ENCODE measurements around the gene P2RY13. TPM values are rescaled to one million over a fixed set of nuclear protein-coding genes. Genes with fewer than 3 reads are reported as not detected.

Gene P2RY13
- total RNA-seq, 1 donor from 2014 or later = 0.46 TPM

- intact Hi-C loops (cut with DNase I) = no loop called here
Observed at GRCh38 chr3:151327571-151328198, 1.7 kb downstream of the P2RY13 start.

DNA sequence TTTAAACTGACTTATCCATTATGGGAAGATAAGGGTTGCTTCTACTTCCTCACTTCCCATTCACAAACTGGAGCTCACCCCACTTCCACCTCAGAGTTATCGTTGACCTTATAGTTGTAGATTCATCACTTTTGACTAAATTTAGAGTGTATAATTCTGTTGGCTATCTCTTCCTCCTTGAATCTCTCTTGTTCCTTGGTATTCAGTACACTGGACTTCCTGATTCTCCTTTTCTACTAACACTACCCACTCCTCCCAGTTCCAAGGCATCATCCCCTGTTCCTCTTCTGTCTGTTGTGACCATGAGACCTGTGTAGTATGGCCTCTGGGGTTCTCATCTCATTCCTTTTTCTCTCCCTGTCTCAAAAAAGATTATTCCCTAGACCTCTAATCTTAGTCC, 6.8 kb downstream of the P2RY13 start:
- intact Hi-C loops (cut with DNase I) = no loop called here
- no peak for DNase-seq (ENCODE audit: low spot score)

More at GRCh38 chr3:151327571-151328198, 1.7 kb downstream of the P2RY13 start:
- no peak for DNase-seq (ENCODE audit: low spot score)

- intact Hi-C loops (cut with DNase I) = no loop called here
- no peak for DNase-seq (ENCODE audit: low spot score)
Observed at GRCh38 chr3:151321526-151321925, 7.8 kb downstream of the P2RY13 start.

- intact Hi-C loops (cut with DNase I) = no loop called here
Observed at GRCh38 chr3:151320131-151320530, 9.2 kb downstream of the P2RY13 start.

DNA sequence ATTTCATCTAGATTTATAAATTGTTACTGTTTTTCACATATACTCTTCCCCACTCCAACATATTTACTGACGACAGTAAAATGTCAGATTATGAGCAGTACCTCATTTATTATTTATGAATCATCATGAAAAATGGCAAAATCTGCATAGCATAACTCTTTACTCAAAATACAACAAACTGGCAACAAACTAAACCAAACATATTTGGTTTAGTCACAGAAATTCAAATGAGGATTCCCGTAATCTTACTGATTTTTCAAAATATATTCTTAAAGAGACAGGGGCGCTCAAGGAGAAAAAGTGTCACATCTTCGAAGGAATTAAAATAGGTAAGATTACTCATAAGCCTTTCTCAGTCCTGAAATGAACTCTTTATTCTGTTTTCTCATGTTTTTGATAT, 9.7 kb downstream of the P2RY13 start:
- intact Hi-C loops (cut with DNase I) = no loop called here
- DNase-seq (ENCODE audit: low spot score) = no peak

More at GRCh38 chr3:151320131-151320530, 9.2 kb downstream of the P2RY13 start:
- no peak for DNase-seq (ENCODE audit: low spot score)

DNA sequence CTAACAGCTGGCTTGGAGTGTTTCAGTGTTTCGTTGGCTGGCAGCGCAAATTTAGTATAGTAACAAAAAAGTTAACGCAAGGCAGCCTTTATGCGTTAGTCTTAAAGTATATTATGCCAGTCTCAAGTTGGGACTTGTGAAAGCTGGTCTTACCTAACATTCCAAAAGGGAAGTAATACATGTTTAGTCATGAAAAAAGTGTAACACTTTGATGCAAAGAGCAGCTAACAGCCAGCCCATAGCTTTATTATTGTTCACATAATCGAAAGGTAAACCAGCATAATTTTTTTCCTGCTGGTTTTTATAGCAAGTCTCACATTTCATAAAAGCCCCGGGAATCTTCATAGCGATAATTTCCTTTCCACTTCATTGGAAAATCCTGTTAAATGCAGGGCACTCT, 10.4 kb downstream of the P2RY13 start:
- intact Hi-C loops (cut with DNase I) = no loop called here
- no peak for DNase-seq (ENCODE audit: low spot score)

DNA sequence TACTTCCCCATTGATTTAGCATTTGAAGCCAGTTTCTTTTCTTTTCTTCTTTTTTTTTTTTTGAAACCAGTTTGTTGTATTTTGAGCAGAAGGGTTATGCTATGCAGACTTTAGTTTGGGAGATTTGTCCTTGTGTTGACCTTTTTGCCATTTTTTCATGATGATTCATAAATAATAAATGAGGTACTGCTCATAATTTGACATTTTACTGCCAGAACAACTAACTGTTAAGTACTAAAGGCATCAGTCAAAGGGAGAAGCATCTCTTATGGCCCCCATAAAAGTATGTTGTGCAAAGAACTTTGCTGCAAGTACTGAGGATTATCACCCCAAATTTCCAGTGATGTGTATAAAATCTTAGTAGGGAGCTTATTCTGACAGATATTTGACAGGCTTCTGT, 11.0 kb downstream of the P2RY13 start:
- DNase-seq (ENCODE audit: low spot score) = no peak
- intact Hi-C loops (cut with DNase I) = no loop called here

- no peak for DNase-seq (ENCODE audit: low spot score)
- intact Hi-C loops (cut with DNase I) = no loop called here
Observed at GRCh38 chr3:151316267-151316991, 12.9 kb downstream of the P2RY13 start, which contains the start of gene GPR87. Gene GPR87, minus strand, starts transcription at chr3:151316820. Its CDS starts 16,720 bp downstream, at chr3:151300100.

- intact Hi-C loops (cut with DNase I) = no loop called here
Observed at GRCh38 chr3:151315846-151316245, 13.5 kb downstream of the P2RY13 start.

DNA sequence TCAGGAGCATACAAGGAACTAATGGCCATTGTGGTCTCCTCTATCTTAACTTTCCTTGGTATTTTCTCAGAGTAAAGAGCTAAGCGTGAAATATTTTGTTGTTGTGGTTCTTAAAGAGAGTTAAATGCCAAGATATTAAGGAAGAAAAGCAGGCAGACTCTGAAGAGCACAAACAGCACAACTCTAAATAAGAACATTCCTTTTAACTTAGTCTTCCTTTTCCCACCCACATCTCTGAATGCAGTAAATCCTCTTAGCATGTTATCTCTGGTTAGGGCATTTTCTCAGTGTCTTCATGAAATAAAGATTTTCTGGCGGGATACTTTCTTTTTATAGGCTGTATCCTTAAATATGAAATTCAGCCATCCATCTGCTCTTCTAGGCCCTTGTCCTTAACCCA, 14.2 kb downstream of the P2RY13 start:
- intact Hi-C loops (cut with DNase I) = no loop called here

More at GRCh38 chr3:151315846-151316245, 13.5 kb downstream of the P2RY13 start:
- no peak for DNase-seq (ENCODE audit: low spot score)

GRCh38 chr3:151314593-151314992, 14.8 kb downstream of the P2RY13 start:
- intact Hi-C loops (cut with DNase I) = no loop called here
- no peak for DNase-seq (ENCODE audit: low spot score)

More for the DNA sequence above, 14.2 kb downstream of the P2RY13 start:
- no peak for DNase-seq (ENCODE audit: low spot score)

- intact Hi-C loops (cut with DNase I) = no loop called here
Observed at GRCh38 chr3:151314137-151314536, 15.2 kb downstream of the P2RY13 start.

DNA sequence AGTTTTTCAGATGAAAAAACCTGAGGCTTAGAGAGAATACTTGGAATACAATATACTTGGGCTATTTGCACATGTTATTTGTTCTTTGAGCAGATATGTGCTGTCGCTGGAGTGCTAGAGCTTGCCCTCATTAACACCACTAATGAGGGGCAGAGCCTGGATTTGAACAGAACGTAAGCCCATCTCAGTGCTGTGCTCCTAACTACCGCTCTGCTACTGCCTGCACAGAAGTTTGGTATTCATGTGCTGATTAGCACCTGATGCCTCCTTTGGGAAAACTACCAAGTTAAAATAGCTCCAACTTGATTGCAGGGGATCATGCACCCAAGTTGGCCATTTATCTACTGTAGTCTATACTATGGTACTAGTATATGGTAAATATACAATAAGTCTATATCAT, 16.4 kb downstream of the P2RY13 start:
- DNase-seq (ENCODE audit: low spot score) = no peak
- intact Hi-C loops (cut with DNase I) = no loop called here

More at GRCh38 chr3:151314137-151314536, 15.2 kb downstream of the P2RY13 start:
- no peak for DNase-seq (ENCODE audit: low spot score)

DNA sequence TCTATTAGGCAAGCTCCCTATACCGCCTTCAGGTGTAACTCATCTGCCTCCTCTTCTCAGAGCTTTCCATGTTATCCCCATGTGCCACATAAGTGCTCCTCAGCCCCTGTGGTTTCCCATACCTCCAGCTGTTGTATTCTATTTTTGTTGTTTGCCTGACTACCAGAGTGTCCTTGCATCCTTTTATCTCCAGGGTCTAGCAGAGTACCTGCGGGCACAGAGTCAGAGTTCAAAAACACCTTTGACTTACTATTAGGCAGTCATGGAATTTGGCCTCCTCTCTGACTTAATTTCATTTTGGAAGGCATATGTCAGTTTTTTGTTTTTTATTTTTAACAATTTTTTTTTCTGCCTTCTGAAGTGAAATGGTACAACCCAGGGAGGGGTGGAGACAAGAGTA, 19.8 kb downstream of the P2RY13 start:
- no peak for DNase-seq (ENCODE audit: low spot score)
- intact Hi-C loops (cut with DNase I) = no loop called here

- intact Hi-C loops (cut with DNase I) = no loop called here
- no peak for DNase-seq (ENCODE audit: low spot score)
Observed at GRCh38 chr3:151307583-151308488, 21.5 kb downstream of the P2RY13 start.

- DNase-seq (ENCODE audit: low spot score) = no peak
- intact Hi-C loops (cut with DNase I) = no loop called here
Observed at GRCh38 chr3:151307131-151307530, 22.2 kb downstream of the P2RY13 start.

- DNase-seq (ENCODE audit: low spot score) = no peak
- intact Hi-C loops (cut with DNase I) = no loop called here
Observed at GRCh38 chr3:151306168-151306810, 23.1 kb downstream of the P2RY13 start.

DNA sequence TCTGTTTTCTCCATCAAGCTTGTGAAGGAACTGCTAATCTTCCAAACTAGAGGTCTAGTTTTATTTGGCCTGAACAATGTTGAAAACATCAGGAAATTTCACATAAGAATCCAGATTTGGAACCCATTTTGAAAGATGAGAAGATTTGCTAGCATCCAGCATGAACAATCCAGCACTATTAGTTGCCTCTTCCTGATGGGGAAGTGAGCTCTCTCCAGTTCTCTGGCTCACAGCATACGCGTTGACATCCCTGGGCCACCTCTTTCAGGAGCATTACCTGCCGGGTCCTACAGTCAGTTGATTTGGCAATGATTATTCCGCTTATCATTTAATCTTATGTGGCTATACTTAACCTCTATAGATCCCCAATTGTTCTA, 23.6 kb downstream of the P2RY13 start:
- intact Hi-C loops (cut with DNase I) = no loop called here
- no peak for DNase-seq (ENCODE audit: low spot score)

DNA sequence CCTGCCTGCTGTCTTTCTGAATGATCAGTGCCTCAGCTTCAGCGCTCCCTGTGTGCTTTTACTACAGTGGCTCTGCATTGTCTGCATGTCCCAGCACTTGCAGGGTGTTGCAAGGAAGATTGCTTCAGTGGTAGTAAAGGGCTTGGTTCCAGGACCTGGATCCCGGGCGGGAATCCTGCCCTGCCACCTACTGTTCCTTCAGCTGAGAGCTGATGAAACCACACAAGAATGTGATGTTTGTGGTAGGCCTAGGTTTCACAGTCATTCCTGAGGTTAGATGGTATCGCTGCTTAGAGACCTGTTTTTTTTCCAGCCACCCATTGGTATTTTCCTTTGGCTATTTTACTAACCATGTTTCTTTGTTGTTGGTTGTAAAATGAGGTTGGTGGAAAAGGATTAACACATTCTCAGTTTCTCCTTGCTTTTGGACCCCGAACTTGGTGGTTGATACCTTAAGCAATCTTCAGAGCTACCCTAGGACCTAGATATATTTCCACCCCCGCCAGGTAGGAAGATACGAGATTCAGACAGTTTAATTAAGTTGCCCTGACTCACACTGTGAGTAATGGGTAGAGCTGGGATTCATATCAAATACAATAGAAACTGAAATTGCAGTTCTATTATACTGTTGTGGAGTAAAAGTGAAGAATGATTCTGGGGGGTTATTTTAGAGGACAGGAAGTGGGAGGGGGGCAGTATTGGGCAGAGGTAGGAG, 24.1 kb downstream of the P2RY13 start:
- DNase-seq (ENCODE audit: low spot score) = no peak

More for the DNA sequence above, 24.1 kb downstream of the P2RY13 start:
- intact Hi-C loops (cut with DNase I) = no loop called here
